Activated T-cell treated with anti-CD3 and anti-CD28 coated beads, Interleukin-2, amount 50 U/mL, for 24 hours (primary cell): Measurements from ENCODE around the gene CCND3.

Source experiments
- DNase-seq: peaks from one replicate; pipeline ENCODE4 v3.0.0-alpha.2; 2020
- H3K27ac Mint-ChIP-seq: 2 replicates; pipeline ENCODE4 v1.8.0; 2020; ENCODE audit warnings: mild to moderate bottlenecking, mixed read lengths
- H3K27me3 Mint-ChIP-seq: 2 replicates; pipeline ENCODE4 v1.8.0; 2020; ENCODE audit warnings: mixed read lengths
- H3K36me3 Mint-ChIP-seq: 2 replicates; pipeline ENCODE4 v1.8.0; 2020; ENCODE audit warnings: low read depth, mixed read lengths
- H3K4me1 Mint-ChIP-seq: 2 replicates; pipeline ENCODE4 v1.8.0; 2020; ENCODE audit warnings: low read depth, mixed read lengths
- H3K4me3 Mint-ChIP-seq: 2 replicates; pipeline ENCODE4 v1.8.0; 2020; ENCODE audit warnings: mild to moderate bottlenecking, moderate library complexity, mixed read lengths
- H3K9me3 Mint-ChIP-seq: 2 replicates; pipeline ENCODE4 v1.8.0; 2020; ENCODE audit warnings: mixed read lengths

Gene CCND3

DNA sequence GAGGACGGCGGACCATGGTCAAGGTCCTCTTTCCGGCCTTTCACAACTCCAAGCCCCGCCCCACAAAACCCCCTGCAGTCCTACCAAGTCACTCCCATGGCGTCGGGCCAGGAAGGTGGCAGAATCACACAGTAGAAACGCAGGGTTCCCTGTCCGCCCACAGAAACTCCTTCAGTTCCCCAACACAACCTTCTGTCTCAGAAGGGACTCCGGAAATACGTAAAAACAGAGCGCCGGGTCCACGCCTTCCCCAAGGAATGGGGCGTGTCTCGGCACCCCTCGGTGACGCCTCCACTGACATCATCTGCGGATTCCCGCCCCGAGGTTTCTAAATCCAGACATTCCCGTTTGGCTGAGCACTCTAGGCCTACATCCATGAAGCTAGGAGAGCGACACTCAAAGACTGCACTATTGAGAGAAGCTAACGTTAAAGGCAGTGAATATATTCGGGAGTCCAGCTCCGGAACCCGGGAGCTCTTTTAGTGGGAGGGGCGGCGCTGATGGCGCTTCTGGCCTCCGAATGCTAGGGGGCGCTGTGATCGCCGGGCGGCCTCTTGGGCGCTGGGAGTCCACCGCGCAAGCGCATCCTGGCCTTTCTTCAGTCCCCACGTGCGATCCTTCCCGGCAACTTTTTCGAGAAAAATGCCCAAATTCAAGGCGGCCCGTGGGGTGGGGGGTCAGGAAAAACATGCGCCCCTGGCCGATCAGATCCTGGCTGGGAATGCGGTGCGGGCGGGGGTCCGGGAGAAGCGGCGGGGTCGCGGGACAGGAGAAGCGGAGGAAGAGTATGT lies 20.5 kb downstream of the CCND3 start, which contains the start of the genes BYSL and MED20:
Gene BYSL (plus strand): TSS at position 579 of the 791 bp plus-strand sequence. CDS start 64 bp downstream, at position 643.
Gene MED20 (minus strand): TSS at position 219 of the 791 bp plus-strand sequence. CDS start 121 bp downstream, at position 98.
- Mint-ChIP-seq H3K27ac (peak within 1 kb of the TSS; percentile 100), H3K36me3 (peaks cover 70% of the 10 kb centered on the region), H3K9me3 (no peaks in the 10 kb centered on the region), H3K4me1 (peaks cover 55% of the 10 kb centered on the region), H3K4me3 (peak within 1 kb of the TSS; percentile 94), H3K27me3 (no peaks in the 10 kb centered on the region)
- DNase-seq, result peak; percentile 98

GRCh38 chr6:41917528-41917927 lies 24.1 kb downstream of the CCND3 start:
- H3K4me3 Mint-ChIP-seq, result no peak overlapping the region
- peaks cover 68% of the 10 kb centered on the region for H3K36me3 Mint-ChIP-seq
- peaks cover 35% of the 10 kb centered on the region for H3K4me1 Mint-ChIP-seq
- H3K27me3 Mint-ChIP-seq, result no peaks in the 10 kb centered on the region
- no peak for DNase-seq
- H3K27ac Mint-ChIP-seq, result peak overlapping the region; percentile 85
- H3K9me3 Mint-ChIP-seq, result no peaks in the 10 kb centered on the region

DNA sequence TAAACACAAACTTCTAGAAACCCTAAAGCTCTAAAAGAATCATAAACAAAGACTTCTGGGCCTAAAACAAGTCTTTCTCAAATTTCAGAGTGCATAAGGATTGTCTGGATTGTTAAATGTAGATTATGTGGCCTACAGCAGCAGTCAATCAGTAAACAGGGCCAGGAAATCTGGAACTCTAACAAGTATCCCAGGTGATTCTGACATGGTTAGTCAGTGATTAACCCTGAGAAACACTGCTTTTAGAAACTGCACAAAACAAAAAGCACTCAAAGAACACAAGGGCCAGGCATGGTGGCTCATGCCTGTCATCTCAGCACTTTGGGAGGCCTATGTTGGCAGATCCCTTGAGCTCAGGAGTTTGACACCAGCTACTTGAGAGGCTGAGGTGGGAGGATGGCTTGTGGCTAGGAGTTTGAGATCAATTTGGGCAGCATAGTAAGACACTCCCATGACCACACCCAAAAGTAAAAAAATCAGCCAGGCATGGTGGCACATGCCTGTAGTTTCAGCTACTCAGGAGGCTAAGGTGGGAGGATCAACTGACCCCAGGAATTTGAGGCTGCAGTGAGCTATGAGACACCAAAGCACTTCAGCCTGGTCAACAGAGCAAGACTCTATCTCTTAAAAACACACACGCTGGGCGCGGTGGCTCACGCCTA lies 26.6 kb downstream of the CCND3 start:
- H3K27me3 Mint-ChIP-seq, result no peaks in the 10 kb centered on the region
- no peak for DNase-seq
- no peak overlapping the region for H3K4me3 Mint-ChIP-seq
- H3K36me3 Mint-ChIP-seq, result peaks cover 54% of the 10 kb centered on the region
- no peak overlapping the region for H3K27ac Mint-ChIP-seq
- no peaks in the 10 kb centered on the region for H3K9me3 Mint-ChIP-seq
- peaks cover 31% of the 10 kb centered on the region for H3K4me1 Mint-ChIP-seq

- no peak overlapping the region for H3K4me3 Mint-ChIP-seq
- no peak overlapping the region for H3K27ac Mint-ChIP-seq
- H3K9me3 Mint-ChIP-seq, result no peaks in the 10 kb centered on the region
Observed at GRCh38 chr6:41914343-41914742, 27.3 kb downstream of the CCND3 start.

DNA sequence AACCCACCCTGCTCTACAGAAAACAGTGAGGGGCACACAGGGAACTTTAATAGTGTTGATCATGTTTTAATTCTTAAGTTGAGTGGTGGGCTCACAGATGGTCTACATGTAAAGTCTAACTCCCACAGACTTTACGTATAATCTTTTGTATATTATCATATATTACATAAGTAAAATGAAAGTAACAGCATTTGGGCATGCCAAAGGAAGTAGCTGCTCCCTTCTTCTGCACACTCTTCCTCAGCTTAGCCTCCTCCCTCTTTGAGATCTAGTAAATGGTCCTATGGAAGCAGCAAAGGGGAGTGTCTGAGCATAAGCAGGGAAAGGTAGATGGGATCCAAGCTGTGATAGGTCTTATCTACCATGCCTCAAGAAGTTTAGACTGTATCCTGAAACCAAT lies 31.9 kb downstream of the CCND3 start:
- no peak for DNase-seq
- peaks cover 14% of the 10 kb centered on the region for H3K4me1 Mint-ChIP-seq
- H3K9me3 Mint-ChIP-seq, result no peaks in the 10 kb centered on the region
- peaks cover 79% of the 10 kb centered on the region for H3K36me3 Mint-ChIP-seq
- H3K27ac Mint-ChIP-seq, result no peak overlapping the region
- no peaks in the 10 kb centered on the region for H3K27me3 Mint-ChIP-seq
- no peak overlapping the region for H3K4me3 Mint-ChIP-seq

More at GRCh38 chr6:41914343-41914742, 27.3 kb downstream of the CCND3 start:
- Mint-ChIP-seq H3K27me3 (no peaks in the 10 kb centered on the region), H3K36me3 (peaks cover 57% of the 10 kb centered on the region), H3K4me1 (peaks cover 27% of the 10 kb centered on the region)
- no peak for DNase-seq

DNA sequence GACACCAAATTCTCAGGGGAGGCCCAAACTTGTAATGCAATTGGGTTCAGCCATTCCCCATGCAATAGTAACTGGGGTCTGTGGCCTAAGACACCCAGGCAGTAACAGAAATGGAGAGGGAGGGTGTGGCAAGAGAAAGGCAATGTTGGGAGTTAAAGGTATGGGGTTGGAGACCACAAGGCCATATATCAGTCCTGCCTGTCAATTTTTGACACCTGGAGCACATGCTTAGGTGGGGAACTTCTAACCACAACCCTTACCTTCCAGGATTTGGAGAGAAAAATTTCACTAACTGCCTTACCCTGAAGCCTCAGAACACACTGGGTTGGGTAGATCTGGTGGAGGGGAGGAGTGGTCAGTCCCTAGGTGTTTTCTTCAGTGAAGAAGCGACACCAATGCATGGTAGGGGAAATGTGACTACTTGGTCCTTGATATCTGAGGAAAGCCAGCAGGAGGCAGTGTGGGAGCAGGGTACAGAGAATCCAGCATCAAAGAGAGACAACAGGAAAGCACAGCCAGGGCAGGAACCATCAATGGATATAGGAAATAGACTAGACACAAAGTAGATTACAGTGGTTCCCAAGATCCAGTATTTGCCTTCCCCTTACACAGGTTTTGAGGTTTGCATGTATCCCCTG lies 39.6 kb downstream of the CCND3 start:
- Mint-ChIP-seq H3K4me1 (peaks cover 15% of the 10 kb centered on the region), H3K27ac (peak overlapping the region; percentile 52), H3K27me3 (no peaks in the 10 kb centered on the region), H3K4me3 (no peak overlapping the region), H3K9me3 (no peaks in the 10 kb centered on the region), H3K36me3 (peaks cover 34% of the 10 kb centered on the region)
- peak; percentile 61 for DNase-seq

GRCh38 chr6:41900861-41901260 lies 40.7 kb downstream of the CCND3 start:
- Mint-ChIP-seq H3K27ac (no peak overlapping the region), H3K9me3 (no peaks in the 10 kb centered on the region), H3K4me3 (no peak overlapping the region), H3K36me3 (peaks cover 23% of the 10 kb centered on the region), H3K4me1 (peaks cover 21% of the 10 kb centered on the region), H3K27me3 (no peaks in the 10 kb centered on the region)
- no peak for DNase-seq

GRCh38 chr6:41896281-41896680 lies 45.3 kb downstream of the CCND3 start:
- Mint-ChIP-seq H3K27ac (peak overlapping the region; percentile 95), H3K27me3 (no peaks in the 10 kb centered on the region), H3K9me3 (no peaks in the 10 kb centered on the region), H3K4me3 (no peak overlapping the region), H3K4me1 (peaks cover 12% of the 10 kb centered on the region), H3K36me3 (peaks cover 5% of the 10 kb centered on the region)
- DNase-seq, result no peak

GRCh38 chr6:41895300-41896233 lies 46.0 kb downstream of the CCND3 start, which contains the start of gene USP49:
TSS of gene USP49 (minus strand) at chr6:41895375. CDS start at chr6:41806983, 88,392 bp downstream.
- DNase-seq, result peak; percentile 95
- Mint-ChIP-seq H3K9me3 (no peaks in the 10 kb centered on the region), H3K4me3 (no peak within 1 kb of the TSS), H3K27ac (peak within 1 kb of the TSS; percentile 95), H3K27me3 (no peaks in the 10 kb centered on the region), H3K4me1 (peaks cover 12% of the 10 kb centered on the region), H3K36me3 (peaks cover 5% of the 10 kb centered on the region)

DNA sequence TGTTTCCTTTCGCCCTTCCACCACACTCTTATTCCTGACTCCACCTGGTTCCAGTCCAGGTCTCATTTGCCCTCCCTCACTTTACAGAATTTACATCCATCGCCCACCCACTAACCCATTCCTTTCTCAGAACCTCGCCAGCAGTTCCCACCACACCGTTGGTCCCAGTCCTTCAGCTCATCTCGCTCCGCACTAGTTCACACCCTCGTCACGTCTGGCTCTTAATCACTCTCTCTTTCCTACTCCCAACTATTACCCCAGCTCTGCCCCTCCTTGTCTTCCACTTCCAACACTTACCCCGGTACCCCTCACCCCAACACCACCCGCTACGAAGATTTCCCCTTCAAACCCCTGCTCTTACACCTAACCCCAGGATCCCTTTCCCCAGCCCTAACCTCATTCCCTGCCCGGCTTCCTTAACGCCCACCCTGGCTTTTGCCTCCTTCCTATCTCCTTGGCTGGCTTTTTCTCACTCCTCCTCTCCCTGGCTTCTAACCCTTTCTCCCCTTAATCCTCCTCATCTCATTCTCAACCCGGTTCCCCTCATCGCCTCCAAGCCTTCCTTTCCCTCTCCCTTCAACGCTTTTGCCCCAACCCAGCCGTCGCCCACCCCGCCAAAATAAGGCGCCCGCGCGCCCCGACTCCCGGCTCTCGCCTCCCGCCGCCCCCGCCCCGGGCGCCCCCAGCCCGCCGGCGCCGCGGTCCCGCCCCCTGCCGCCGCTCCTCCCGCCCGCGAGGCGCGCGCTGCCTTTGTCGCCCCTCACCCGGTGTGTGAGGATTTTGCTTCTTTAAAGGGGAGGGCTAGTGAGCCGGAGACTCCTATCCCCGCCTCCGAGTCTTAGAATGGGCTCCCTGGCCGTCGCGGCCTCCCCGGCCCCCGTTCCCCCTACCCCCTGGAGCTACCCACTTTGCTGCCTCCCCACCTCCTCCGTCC lies 47.0 kb downstream of the CCND3 start:
- Mint-ChIP-seq H3K36me3 (peaks cover 5% of the 10 kb centered on the region), H3K4me1 (peaks cover 12% of the 10 kb centered on the region), H3K27ac (peak overlapping the region; percentile 95), H3K27me3 (no peaks in the 10 kb centered on the region), H3K4me3 (no peak overlapping the region), H3K9me3 (no peaks in the 10 kb centered on the region)
- DNase-seq, result peak; percentile 36

- peaks cover 5% of the 10 kb centered on the region for H3K36me3 Mint-ChIP-seq
- peaks cover 12% of the 10 kb centered on the region for H3K4me1 Mint-ChIP-seq
- no peaks in the 10 kb centered on the region for H3K9me3 Mint-ChIP-seq
- H3K27ac Mint-ChIP-seq, result no peak overlapping the region
- no peak for DNase-seq
- no peak overlapping the region for H3K4me3 Mint-ChIP-seq
- no peaks in the 10 kb centered on the region for H3K27me3 Mint-ChIP-seq
Observed at GRCh38 chr6:41892921-41893564, 48.6 kb downstream of the CCND3 start.

DNA sequence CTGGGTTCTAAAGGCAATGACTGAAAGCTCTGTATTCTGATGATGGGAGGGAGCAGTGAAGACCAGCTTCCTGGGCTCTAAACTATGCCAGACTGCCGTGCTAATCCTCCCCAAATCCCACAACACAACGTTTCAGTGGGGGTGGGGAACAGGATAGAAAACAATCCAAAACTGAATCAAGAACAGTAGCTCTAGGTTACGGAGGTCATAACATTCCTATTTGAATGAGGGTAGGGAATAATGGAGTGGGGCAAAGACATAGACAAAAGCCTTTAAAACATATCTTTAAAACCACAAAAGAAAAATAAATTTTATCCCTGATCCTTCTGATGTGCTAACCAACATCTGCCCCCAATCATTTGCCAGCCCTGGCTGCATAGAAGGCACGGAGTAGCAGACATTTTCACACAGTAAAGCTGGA lies 54.3 kb downstream of the CCND3 start:
- Mint-ChIP-seq H3K27ac (no peak overlapping the region), H3K4me1 (no peaks in the 10 kb centered on the region), H3K27me3 (no peaks in the 10 kb centered on the region), H3K9me3 (no peaks in the 10 kb centered on the region), H3K36me3 (no peaks in the 10 kb centered on the region), H3K4me3 (no peak overlapping the region)
- DNase-seq, result no peak
